Measurements from ENCODE around the gene SLC2A6.
A peak's percentile ranks its signal among the peaks of the same experiment; 100 is the strongest.

SLC2A6 gene

GRCh38 chr9:133515615-133516255 is 36.8 kb upstream of the SLC2A6 start:
- DNase-seq = no peak

DNA sequence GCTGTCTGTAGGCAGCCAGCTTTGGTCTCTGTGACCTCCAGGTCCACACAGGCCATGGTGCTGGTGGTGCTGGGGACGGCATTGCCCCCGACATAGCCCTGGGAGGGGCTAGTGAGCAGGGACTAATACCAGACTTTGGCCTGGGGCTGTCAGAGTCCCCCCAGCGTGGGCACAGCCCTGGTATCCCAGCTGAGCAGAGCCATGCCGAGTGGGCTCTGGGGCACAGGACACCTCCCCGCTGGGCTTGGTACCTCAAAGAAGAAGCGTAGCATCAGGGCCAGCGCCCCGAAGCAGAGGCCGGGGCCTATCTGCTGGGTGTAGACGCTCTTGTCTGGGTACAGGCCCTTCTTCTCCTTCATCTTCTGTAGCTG is 36.3 kb upstream of the SLC2A6 start:
- no peak for DNase-seq

- no peak for DNase-seq
Observed at GRCh38 chr9:133514460-133515239, 35.8 kb upstream of the SLC2A6 start.

DNA sequence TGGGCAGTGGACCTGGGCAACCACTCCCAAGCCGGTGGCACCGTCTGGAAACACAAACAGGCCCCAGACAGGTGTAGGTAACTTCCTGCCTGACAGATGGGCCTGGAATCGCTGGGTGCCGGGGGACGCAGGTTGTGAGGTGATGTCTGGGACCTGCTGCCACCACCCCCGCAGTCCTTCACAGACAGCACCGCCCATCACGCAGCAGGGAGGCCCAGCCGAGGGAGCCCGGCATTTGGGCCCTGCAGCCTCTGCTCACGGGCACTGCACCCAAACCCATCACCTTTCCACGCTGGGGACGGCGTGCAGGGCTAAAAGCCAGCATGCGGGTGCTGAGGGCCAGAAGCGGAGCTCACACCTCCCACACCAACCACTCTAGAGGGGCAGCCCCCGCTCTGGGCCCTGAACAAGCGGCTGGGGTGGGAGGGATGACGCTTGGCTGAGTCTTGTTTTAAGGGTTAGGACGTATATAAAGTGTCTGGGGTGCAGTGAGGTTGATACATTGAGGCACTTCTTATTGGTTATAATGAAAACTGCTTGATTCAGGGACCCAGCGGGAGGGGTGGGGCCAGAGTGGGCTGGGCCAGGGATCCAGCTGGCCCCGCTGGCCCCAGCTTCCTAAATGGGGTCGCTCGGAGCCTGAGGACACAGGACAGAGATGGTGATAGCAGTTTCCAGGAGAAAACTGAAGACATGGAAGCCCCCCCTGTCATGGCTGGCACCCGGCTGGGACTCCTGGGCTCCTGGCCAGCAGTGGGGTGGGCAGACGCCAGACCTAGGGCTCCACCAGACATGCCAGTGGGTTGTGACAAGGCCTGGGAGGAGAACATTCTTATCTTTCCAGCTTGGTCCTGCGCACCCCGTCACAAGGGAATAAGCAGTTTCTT is 34.6 kb upstream of the SLC2A6 start:
- DNase-seq = no peak

GRCh38 chr9:133512253-133513213 is 33.6 kb upstream of the SLC2A6 start:
- DNase-seq = no peak

DNA sequence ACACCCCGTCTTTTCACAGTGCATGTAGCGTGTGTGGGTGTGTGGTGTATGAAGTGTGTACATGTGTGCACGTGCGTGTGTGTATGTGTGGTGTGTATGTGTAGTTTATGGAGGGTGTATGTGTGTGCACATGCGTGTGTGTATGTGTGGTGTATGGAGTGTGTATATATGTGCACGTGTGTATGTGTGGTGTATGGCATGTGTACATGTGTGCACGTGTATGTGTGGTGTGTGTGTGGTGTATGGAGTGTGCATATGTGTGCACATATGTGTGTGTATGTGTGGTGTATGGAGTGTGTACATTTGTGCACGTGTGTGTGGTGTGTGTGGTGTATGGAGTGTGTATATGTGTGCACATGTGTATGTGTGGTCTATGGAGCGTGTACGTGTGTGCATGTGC is 32.7 kb upstream of the SLC2A6 start:
- DNase-seq = no peak

- no peak for DNase-seq
Observed at GRCh38 chr9:133510926-133511505, 32.1 kb upstream of the SLC2A6 start.

DNA sequence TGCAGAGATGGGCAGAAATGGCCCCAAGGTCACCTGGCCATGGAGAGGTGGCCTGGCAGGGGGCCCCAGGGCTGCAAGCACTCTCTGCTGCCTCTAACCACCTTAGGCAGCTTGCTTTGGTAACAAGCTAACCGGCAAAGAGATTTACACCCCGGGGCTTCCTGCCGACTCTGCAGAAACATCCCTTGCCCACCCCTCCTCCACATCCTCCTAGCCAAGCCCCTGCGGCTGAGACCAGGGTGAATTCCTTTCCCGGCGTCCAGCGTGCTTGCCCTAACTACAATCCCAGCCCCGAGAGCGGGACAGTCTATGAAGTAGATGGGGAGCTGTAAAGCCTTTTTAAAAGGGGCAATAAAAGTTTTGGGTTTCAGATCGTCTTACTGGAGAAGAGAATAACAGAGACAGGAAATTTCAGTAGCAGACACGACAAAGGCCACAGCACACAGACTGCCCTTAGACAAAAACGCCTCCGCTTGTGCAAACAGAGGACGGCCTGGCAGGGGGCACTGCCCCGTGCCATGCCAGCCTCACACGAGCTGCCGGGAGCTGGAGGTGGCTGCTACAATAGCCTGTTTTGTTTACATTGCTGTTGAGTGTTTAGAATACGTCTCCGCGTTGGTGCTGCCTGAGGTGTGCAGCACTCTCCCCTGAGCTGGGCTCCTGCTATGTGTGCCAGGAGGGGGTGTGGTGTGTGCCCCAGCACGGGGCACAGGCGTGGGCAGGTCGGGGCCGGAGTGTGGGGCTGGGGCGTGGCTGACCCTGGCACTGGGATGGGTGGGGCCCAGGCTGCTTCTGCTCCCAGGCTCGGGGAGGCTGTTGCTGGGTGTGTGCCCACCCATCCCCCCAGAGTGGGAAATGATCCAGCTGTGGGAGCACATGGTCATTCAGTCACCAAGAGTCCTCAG is 30.5 kb upstream of the SLC2A6 start:
- DNase-seq = peak in 1 of 2 donors; percentile 13

- no peak for DNase-seq
Observed at GRCh38 chr9:133508046-133508445, 29.1 kb upstream of the SLC2A6 start.

GRCh38 chr9:133507246-133507965 is 28.5 kb upstream of the SLC2A6 start:
- DNase-seq = no peak

- no peak for DNase-seq
Observed at GRCh38 chr9:133506653-133507038, 27.7 kb upstream of the SLC2A6 start.

DNA sequence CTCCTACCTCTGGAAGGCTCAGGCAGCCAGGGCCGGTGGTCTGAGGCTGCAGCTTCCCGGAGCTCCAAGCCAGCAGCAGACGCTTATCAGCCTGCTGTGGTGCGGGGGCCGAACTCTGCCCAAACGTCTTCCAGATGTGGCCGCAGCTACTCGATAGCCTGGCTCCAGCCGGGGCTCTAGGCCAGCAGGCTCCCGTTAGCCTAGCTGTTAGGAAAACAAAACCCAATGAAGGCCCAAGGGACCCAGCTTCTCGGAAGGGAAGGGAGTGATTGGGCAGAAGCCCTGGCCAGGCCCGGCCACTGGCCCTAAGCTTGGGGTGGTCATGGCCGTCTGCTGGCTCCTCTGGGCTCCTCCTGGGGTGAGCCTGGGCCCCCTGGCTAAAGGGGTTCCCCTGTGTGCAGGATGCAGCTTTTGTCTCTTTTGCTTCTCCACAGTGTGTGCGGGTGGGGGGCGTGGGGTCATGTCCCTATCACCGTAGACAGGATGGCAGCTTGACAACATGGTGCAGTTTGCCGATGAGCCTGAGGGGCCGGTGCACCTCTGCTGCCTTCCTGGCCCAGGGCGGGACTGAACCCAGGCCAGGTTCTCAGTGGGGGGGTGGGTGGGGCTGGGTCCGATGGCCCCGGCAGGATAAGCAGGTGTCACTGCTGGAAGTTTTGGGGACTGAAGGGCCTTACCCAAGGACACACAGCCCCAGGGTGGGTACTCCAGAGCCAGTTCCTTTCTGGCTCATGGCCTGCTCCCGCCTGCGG is 27.2 kb upstream of the SLC2A6 start:
- DNase-seq = no peak

GRCh38 chr9:133505186-133505830 is 26.4 kb upstream of the SLC2A6 start:
- no peak for DNase-seq

DNA sequence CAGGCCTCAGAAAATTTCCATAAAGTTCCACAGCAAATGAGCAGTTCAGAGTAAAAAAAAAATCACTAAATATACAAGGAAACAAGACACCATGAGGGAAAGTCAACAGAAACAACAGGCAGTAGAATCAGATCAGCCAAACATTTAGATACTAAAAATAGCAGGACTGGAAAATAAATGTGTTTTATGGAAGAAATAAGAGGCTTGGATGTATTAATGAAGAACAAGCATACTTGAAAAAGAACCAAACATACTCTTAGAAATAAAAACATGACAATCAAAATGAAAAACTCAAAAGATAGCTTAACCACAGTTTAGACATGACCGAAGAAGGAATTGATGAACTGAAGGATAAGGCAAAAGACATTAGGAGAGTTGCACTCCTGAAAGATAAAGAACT is 23.2 kb upstream of the SLC2A6 start:
- DNase-seq = no peak

- DNase-seq = no peak
Observed at GRCh38 chr9:133499892-133500270, 21.0 kb upstream of the SLC2A6 start.

DNA sequence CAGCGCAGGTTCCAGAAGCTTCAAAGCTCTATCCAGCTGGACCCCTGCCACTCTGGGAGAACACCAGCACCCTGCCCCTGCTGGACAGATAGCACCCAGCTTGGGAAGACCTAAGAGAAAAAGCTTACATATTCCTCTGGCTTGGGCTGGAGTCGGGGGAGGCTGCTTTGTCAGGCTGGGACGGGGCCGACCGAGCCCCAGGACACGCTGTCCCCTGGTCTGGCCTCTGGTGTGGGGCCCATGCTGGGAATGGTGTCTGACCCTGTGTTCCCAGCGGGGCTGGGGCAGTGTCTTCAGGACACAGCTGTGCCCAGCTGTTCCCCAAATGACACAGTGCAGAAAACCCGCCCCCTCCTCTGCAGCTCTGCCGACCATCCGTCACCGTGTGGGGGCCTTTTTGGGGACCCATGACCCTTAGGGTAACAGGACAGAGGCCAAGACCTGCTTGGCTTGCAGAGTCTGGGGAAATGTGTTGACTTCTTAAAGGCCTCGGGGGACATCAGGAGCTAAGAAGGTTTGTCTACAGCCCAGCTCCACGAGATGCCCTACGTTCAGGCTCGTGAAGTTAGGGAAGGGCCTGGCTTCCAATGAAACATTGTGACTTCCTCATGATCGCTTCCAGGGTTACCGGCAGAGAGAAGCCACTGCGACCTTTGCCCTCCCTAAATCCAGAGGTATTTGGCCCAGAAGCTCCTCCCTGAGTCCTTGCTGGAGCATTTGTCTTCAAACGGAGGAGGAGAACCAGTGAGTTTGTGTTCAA is 20.4 kb upstream of the SLC2A6 start:
- DNase-seq = no peak

DNA sequence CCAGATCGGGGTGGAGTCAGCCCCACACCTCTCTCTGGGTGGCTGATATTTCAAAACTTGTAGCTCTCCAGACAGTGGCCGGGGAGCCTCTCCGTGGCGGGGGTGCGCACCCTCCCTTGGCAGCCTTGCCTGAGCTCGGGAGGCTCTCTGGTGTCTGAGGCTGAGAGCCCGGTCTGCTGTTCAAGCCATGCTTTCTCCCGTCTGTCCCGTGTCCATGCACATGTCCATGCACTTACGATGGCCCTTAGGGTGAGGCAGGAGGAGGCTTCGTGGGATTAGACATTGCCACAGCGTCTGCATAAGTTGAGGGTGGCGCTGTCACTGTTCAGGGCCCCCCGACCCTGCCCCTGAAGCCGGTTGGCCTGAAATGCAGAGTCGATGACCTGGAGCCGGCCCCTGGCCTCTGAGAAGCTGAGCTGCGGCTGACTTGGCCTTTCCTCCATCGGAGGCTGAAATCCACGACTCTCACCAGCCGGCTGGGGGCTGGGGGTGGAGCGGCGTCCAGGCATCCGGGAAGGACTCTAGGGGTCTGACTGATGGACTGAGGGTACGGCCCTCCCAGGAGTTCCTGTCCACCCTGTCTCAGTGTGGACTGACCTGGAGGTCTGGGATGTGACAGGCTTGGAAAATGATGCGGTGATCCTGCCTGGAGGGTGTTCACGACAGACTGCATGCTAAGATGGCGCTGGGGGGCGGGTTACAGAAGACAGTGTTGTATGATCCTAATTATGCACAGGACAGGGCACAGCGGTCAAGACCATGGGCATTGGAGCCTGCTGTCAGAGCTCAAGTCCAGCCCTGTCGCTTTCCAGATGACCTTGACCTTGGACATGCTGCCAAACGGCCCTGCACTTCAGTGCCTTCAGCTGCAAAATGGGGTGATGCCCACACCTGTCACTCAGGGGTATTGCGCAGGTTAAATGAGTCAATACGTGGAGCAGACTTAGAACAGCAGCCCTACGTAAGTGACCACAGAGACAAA is 18.3 kb upstream of the SLC2A6 start:
- DNase-seq = no peak
